Activated B cell treated with CpG ODN at 0.5 μM for 24 hours (primary cell): ENCODE results near the gene GSK3A. TPM values are rescaled to one million over a fixed set of nuclear protein-coding genes. Genes with fewer than 3 reads are reported as not detected.
"Not testable (repeated sequence)": the region's sequence is repeated elsewhere in the genome, so short reads cannot be mapped to it uniquely, and the experiment has no call there.

Experiments used
- ATAC-seq: fragments of 200-7000 bp; cut with Tn5 transposase; one replicate; pipeline ENCODE4 v1.10.0; 2021; ENCODE audit warnings: low read depth, mild to moderate bottlenecking, moderate library complexity
- CTCF ChIA-PET: fragments of 350-600 bp; sonication (Branson Sonifier 250); formaldehyde crosslinking; loops from one replicate; lab custom pipeline; 2021; ENCODE audit warnings: antibody characterized with exemption; lab: Charles Lee
- POLR2A ChIA-PET: fragments of 350-600 bp; sonication (Branson Sonifier 250); formaldehyde crosslinking; loops from one replicate; lab custom pipeline; 2021; ENCODE audit warnings: antibody characterized with exemption; lab: Charles Lee
- DNase-seq: peaks from one replicate; pipeline ENCODE4 v3.0.0; 2022
- H3K27ac Mint-ChIP-seq: one replicate; pipeline ENCODE4 v1.8.0; 2020; ENCODE audit warnings: mixed read lengths
- H3K27me3 Mint-ChIP-seq: one replicate; pipeline ENCODE4 v1.8.0; 2021; ENCODE audit warnings: mixed read lengths
- H3K36me3 Mint-ChIP-seq: one replicate; pipeline ENCODE4 v1.8.0; 2021; ENCODE audit warnings: low read depth, mixed read lengths
- H3K4me1 Mint-ChIP-seq: one replicate; pipeline ENCODE4 v1.8.0; 2021; ENCODE audit warnings: mixed read lengths
- H3K4me3 Mint-ChIP-seq: one replicate; pipeline ENCODE4 v1.8.0; 2020; ENCODE audit warnings: mild to moderate bottlenecking, mixed read lengths
- H3K9me3 Mint-ChIP-seq: one replicate; pipeline ENCODE4 v1.8.0; 2020; ENCODE audit warnings: mixed read lengths
- intact Hi-C: fragments of 100-400 bp; cut with micrococcal nuclease; formaldehyde crosslinking; loops from one replicate; pipeline ENCODE4 v1.15.1; 2024
- total RNA-seq: library from RNA; stranded (reverse); gene quantifications from 2 replicates; pipeline ENCODE4 v1.2.3, GENCODE V29; 2022
- TF ChIP-seq, protein P1 (sequence below): fragments of 200-600 bp; IDR thresholded peaks from one replicate; pipeline ENCODE4 v1.8.0; 2022; ENCODE audit warnings: antibody characterized with exemption, mild to moderate bottlenecking

GSK3A gene
- total RNA-seq, 1 donor from 2014 or later, result 38.6 TPM

DNA sequence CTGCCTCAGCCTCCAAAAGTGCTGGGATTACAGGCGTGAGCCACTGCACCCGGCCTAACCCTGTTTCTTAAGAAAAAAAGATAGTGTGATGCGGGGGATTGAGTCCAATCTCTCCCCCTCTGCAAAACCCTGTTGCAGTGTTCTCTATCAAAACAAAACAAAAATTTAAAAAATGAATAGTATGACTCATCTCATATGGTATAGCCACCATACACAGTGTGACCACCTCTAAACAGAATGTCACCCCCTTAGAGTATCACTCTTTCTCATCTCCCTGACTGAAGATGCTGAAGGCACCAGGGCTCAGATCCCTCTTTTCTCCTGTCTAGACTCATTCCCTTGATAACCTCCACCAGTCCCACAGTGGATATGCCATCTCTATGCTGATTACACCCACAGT lies 19.4 kb upstream of the GSK3A start:
- Mint-ChIP-seq H3K36me3 (no peaks in the 10 kb centered on the region), H3K27me3 (peaks cover under 1% of the 10 kb centered on the region), H3K4me3 (no peak overlapping the region), H3K4me1 (peaks cover under 1% of the 10 kb centered on the region), H3K9me3 (no peaks in the 10 kb centered on the region), H3K27ac (no peak overlapping the region)
- POLR2A ChIA-PET, result no interaction called here
- DNase-seq (no peak), ATAC-seq (no peak)
- CTCF ChIA-PET, result no interaction called here
- TF ChIP-seq, protein P1, sequence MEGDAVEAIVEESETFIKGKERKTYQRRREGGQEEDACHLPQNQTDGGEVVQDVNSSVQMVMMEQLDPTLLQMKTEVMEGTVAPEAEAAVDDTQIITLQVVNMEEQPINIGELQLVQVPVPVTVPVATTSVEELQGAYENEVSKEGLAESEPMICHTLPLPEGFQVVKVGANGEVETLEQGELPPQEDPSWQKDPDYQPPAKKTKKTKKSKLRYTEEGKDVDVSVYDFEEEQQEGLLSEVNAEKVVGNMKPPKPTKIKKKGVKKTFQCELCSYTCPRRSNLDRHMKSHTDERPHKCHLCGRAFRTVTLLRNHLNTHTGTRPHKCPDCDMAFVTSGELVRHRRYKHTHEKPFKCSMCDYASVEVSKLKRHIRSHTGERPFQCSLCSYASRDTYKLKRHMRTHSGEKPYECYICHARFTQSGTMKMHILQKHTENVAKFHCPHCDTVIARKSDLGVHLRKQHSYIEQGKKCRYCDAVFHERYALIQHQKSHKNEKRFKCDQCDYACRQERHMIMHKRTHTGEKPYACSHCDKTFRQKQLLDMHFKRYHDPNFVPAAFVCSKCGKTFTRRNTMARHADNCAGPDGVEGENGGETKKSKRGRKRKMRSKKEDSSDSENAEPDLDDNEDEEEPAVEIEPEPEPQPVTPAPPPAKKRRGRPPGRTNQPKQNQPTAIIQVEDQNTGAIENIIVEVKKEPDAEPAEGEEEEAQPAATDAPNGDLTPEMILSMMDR, result no peak
- intact Hi-C loops, result no loop called here

DNA sequence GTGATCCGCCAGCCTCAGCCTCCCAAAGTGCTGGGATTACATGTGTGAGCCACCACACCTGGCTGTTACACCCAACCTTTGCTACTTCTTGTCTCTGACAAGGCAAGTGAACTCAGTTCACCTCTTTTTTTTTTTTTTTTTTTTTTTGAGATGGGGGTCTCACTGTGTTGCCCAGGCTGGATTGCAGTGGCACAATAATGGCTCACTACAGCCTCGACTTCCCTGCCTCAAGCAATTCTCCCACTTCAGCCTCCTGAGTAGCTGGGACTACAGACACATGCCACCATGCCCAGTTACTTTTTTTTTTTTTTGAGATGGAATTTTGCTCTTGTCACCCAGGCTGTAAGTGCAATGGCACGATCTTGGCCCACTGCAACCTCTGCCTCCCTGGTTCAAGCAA lies 15.4 kb upstream of the GSK3A start:
- CTCF ChIA-PET, H3K9me3 Mint-ChIP-seq, H3K27me3 Mint-ChIP-seq, H3K36me3 Mint-ChIP-seq, intact Hi-C loops, H3K27ac Mint-ChIP-seq, ATAC-seq, H3K4me1 Mint-ChIP-seq, H3K4me3 Mint-ChIP-seq, DNase-seq: not testable (repeated sequence)
- POLR2A ChIA-PET, result interaction anchor here (0.6 to 1.3 kb wide), 6 partner anchors 11 to 313 kb away, joined by 3 to 11 read pairs (median 6); no protein-coding TSS in a partner anchor

DNA sequence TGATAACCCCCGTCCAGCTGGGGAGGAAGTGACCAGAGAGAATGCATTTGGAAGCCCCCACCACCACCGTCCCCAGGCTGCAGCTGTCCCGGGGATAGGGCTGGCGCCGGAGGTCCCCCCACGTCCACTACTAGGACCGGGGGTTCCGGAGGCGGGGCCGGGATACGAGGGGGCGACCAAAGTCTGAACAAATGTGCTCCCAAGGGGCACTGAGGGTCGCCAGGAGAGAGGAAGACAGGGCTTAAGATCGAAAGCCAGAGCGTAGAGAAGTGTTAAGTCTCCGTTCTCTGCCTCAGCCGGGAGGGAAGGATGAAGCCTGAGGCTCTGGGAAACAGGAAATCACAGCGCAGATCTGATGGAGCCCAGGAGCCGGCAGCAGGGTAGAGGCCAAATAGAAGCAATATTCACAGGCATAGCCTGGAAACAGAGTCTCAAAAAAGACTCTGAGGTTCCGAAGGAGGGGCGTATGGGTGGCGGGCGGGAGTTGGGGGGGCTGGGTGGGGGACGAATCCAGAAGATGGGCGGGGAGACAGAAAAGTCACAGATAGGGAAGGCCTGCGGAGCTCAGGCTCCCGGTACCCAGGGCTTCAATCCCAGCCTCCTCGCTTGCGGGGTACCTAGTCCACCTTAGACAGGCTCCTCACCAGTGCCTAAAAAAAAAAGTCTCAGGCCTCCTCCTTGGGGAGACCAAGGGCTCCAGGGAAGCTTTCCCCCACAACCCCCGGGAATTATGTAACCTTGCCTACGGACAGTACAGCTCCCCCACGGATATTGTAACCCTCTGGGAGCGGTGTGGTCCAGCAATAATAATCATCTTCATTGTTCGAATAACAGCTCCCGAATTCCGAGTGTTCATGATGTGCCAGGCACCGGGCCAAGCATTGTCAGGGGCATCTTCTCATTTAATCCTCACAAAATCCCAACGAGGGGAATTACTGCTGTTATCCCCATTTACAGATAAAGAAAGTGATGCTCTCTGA lies 13.7 kb upstream of the GSK3A start:
- Mint-ChIP-seq H3K27ac (peak overlapping the region; percentile 63), H3K9me3 (no peaks in the 10 kb centered on the region), H3K4me3 (peak overlapping the region; percentile 84), H3K27me3 (peaks cover 5% of the 10 kb centered on the region), H3K4me1 (peaks cover 23% of the 10 kb centered on the region), H3K36me3 (no peaks in the 10 kb centered on the region)
- TF ChIP-seq, protein P1, result no peak
- ATAC-seq (no peak), DNase-seq (no peak)
- ChIA-PET POLR2A (interaction anchor here (0.7 to 1.9 kb wide), 7 partner anchors 9 to 60 kb away, joined by 3 to 8 read pairs (median 5); no protein-coding TSS in a partner anchor), CTCF (no interaction called here)
- intact Hi-C loops, result loop anchor here (1.0 kb wide), 4 partner anchors 12 to 124 kb away; partner anchors contain the start of genes DEDD2, PAFAH1B3, POU2F2 and PRR19

DNA sequence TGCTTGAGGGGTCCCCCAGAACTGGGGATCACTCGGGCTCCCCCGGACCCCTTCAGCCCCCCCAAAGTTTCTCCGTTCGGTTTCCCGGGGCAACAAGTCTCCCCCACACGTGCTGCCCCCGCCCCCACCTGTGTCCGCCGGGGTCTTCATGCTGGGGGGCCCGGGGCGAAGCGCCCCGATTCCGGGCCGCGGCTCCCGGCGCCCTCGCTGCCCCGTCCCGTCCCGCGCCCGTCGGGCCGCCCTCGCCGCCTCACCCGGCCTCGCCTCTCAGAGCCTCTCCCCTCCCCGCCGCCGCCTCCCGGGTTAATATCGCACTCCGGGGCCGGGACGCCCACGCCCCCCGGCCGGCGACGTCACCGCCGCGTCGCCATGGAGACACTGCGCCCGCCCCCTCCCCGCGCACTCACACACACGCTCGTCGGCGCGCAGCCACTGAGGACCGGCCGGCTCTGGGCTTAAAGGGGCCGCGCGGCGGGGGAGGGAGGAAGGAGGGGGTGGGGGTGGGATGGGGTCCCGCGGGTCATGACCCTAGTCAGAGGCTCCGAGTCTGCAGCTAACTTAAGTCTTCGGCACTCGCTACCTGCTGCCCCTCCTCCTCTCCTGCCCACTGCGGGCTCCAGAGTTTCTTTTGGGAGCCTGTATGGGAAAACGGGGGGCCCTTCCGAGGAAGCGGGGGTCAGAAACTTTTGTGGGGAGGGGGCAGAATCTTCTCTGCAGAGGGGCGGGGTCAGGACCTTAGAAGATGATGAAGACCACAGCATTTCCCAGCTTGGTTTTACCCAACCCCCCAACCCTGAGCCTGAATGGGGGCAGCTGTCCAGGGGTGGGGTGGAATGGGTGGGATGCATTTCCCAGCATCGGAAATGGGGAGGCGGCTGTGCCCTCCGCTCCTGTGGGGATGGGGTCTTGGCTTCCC lies 12.7 kb upstream of the GSK3A start, which contains the start of gene ERF:
TSS of gene ERF (minus strand) at position 279 of the 916 bp plus-strand sequence. CDS start at position 150, 129 bp downstream.
- Mint-ChIP-seq H3K9me3 (no peaks in the 10 kb centered on the region), H3K27me3 (peaks cover 5% of the 10 kb centered on the region), H3K4me1 (peaks cover 28% of the 10 kb centered on the region), H3K36me3 (no peaks in the 10 kb centered on the region), H3K4me3 (peak within 1 kb of the TSS; percentile 84), H3K27ac (peak within 1 kb of the TSS; percentile 73)
- DNase-seq (peak; percentile 97), ATAC-seq (peak; percentile 76)
- ChIA-PET CTCF (no interaction called here), POLR2A (interaction anchor here (0.7 to 1.9 kb wide), 6 partner anchors 8 to 28 kb away, joined by 3 to 8 read pairs (median 6); no protein-coding TSS in a partner anchor)
- intact Hi-C loops, result loop anchor here (1.0 kb wide), 5 partner anchors 13 to 123 kb away; partner anchors contain the start of genes DEDD2, PAFAH1B3, POU2F2 and PRR19
- TF ChIP-seq, protein P1, result no peak
